ENCODE data around the gene CIBAR2. TPM values are rescaled to one million over a fixed set of nuclear protein-coding genes. Genes with fewer than 3 reads are reported as not detected.

CIBAR2 gene
- total RNA-seq, 1 donor from 2014 or later = not detected

DNA sequence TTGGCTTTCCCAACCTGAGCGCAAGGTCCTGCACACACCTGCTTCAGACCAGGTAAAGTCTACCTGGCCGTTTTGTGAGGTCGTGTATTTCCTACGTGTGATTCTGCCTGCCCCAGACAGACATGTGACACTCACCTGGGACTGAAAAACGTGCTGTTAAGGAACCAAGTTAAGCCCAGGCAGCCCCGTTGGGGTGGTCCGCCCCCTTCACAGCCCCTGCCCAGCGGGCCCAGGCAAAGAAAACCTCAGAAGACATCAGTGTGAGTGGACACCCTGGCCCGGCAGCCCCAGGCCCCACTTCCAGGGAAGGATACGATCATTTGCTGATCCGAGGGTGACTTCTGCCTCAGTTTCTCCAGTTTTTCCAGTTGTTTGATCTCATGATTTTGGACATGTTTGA is 4.7 kb downstream of the CIBAR2 start:
- H3K36me3 ChIP-seq = no peaks in the 10 kb centered on the region
- no peak overlapping the region for H3K27ac ChIP-seq
- ATAC-seq (no peak), DNase-seq (no peak)
- TF ChIP-seq, protein P1, sequence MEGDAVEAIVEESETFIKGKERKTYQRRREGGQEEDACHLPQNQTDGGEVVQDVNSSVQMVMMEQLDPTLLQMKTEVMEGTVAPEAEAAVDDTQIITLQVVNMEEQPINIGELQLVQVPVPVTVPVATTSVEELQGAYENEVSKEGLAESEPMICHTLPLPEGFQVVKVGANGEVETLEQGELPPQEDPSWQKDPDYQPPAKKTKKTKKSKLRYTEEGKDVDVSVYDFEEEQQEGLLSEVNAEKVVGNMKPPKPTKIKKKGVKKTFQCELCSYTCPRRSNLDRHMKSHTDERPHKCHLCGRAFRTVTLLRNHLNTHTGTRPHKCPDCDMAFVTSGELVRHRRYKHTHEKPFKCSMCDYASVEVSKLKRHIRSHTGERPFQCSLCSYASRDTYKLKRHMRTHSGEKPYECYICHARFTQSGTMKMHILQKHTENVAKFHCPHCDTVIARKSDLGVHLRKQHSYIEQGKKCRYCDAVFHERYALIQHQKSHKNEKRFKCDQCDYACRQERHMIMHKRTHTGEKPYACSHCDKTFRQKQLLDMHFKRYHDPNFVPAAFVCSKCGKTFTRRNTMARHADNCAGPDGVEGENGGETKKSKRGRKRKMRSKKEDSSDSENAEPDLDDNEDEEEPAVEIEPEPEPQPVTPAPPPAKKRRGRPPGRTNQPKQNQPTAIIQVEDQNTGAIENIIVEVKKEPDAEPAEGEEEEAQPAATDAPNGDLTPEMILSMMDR (IDR thresholded peaks at IDR 0.05) = no peak
- H3K4me3 ChIP-seq = no peak overlapping the region
- H3K4me1 ChIP-seq = peaks cover 8% of the 10 kb centered on the region
- no peaks in the 10 kb centered on the region for H3K9me3 ChIP-seq
- intact Hi-C loops (cut with DNase I) = no loop called here
- no peaks in the 10 kb centered on the region for H3K27me3 ChIP-seq

DNA sequence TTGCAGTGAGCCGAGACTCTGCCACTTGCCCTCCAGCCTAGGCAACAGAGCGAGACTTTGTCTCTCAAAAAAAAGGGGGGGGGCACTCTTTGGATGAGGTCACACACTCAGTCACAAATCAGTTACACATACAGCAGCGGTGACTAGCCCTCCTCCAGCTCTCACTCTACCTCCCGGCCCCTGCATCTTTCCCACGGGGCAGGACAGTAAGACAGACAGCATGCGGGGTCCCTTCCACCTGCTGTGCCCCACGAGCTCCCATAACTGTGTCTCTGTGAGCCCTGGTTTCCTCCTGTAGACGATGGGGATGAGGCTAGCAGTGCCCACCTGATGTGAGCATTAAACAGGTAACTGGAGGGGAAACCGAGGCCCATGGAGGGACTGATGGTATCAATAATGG is 5.2 kb downstream of the CIBAR2 start:
- intact Hi-C loops (cut with DNase I) = no loop called here
- no peak for DNase-seq
- TF ChIP-seq, protein P1 (IDR thresholded peaks at IDR 0.05) = no peak

DNA sequence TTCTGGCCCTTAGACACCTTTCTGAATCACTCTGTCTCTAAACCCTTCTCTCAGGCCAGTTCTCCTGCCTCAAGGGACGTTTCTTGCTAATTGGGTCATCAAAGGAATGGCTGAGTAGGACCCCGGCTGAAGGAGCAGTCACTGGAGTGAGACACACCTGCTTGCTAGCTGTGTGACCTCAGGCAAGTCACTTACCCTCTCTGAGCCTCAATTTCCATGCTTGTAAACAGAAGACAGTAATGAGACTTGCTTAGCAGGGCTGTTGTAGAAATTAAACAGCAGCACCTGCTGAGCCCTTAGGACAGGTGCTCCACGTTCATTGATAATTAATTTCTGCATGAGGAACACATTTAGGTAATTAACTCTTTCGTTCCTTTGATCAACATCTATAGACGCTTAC is 6.8 kb downstream of the CIBAR2 start:
- intact Hi-C loops (cut with DNase I) = no loop called here
- H3K4me3 ChIP-seq = no peak overlapping the region

More for the DNA sequence above, 5.2 kb downstream of the CIBAR2 start:
- no peaks in the 10 kb centered on the region for H3K36me3 ChIP-seq
- H3K27me3 ChIP-seq = no peaks in the 10 kb centered on the region
- peaks cover 12% of the 10 kb centered on the region for H3K4me1 ChIP-seq
- H3K9me3 ChIP-seq = no peaks in the 10 kb centered on the region
- no peak overlapping the region for H3K4me3 ChIP-seq
- no peak overlapping the region for H3K27ac ChIP-seq
- no peak for ATAC-seq

DNA sequence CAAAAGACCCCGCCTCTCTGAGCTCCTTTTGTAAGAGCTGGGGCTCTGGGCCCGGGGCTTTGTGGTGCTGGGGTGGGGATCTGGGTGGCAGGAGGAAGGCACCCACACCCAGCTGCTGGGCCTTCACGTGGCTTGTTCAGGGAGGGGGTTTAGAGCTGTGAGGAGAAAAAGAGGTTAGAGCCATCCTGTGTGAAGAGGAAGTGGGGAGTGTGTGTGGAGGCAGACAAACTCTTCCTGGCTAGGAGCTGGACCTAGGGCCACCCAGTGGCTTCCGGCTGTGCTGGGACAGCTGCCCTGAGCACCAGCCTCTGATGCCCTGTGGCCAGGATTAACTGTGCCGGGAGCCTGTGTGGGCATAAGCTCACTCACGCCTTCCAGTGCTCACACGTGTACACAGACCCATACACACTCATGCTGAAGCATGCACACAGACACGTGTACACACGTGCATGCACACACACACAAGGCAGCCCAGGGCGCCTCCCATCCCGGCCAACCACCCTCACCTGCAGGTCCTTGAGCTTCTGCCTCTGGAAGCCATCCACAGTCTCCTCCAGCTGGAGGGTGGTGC is 7.4 kb downstream of the CIBAR2 start:
- TF ChIP-seq, protein P1 (IDR thresholded peaks at IDR 0.05) = no peak
- ATAC-seq = peak; percentile 88
- Histone ChIP-seq H3K27me3 (no peaks in the 10 kb centered on the region), H3K9me3 (no peaks in the 10 kb centered on the region), H3K4me3 (no peak overlapping the region), H3K27ac (no peak overlapping the region), H3K4me1 (peaks cover 12% of the 10 kb centered on the region), H3K36me3 (no peaks in the 10 kb centered on the region)
- no peak for DNase-seq
- intact Hi-C loops (cut with DNase I) = no loop called here

More for the DNA sequence above, 6.8 kb downstream of the CIBAR2 start:
- Histone ChIP-seq H3K4me1 (peaks cover 12% of the 10 kb centered on the region), H3K27ac (no peak overlapping the region), H3K27me3 (no peaks in the 10 kb centered on the region), H3K36me3 (no peaks in the 10 kb centered on the region), H3K9me3 (no peaks in the 10 kb centered on the region)
- no peak for ATAC-seq
- TF ChIP-seq, protein P1 (IDR thresholded peaks at IDR 0.05) = no peak
- no peak for DNase-seq

DNA sequence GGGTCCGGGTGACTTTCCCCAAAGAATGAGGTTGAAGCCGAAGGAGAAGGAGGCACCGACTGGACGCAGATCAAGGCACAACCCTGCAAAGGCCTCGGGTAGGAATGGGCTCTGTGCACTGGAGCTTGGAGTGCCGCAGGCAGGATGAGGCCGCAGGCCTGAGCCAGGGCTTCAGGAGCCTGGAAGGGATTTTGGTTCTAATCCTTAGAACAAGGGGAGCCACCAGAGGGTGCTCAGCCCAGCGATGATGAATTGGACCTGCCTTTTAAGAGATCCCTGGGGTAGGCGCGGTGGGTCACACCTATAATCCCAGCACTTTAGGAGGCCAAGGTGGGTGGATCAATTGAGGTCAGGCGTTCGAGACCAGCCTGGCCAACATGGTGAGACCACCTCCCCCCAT is 8.1 kb downstream of the CIBAR2 start:
- H3K4me3 ChIP-seq = no peak overlapping the region
- no peaks in the 10 kb centered on the region for H3K27me3 ChIP-seq
- H3K36me3 ChIP-seq = no peaks in the 10 kb centered on the region
- ATAC-seq (no peak), DNase-seq (no peak)
- no peaks in the 10 kb centered on the region for H3K9me3 ChIP-seq
- TF ChIP-seq, protein P1 (IDR thresholded peaks at IDR 0.05) = no peak
- H3K27ac ChIP-seq = no peak overlapping the region
- intact Hi-C loops (cut with DNase I) = no loop called here
- H3K4me1 ChIP-seq = peaks cover 12% of the 10 kb centered on the region
